GM13977 (cell line): ENCODE data around the gene CEMIP.
A peak's percentile ranks its signal among the peaks of the same experiment; 100 is the strongest.

Source experiments
- DNase-seq: peaks from one replicate; pipeline ENCODE4 v3.0.0; 2012; ENCODE audit warnings: low spot score
- CTCF ChIP-seq: IDR thresholded peaks from 2 replicates; pipeline ENCODE4 v1.5.1; 2012; ENCODE audit warnings: mild to moderate bottlenecking, control low read depth; ENCODE audit not compliant: insufficient read depth; ENCODE audit errors: extremely low read depth, missing control alignments
- in situ Hi-C: fragments of 300-500 bp; cut with MboI; formaldehyde crosslinking; loops from one replicate; pipeline ENCODE4 v1.12.0; 2022; ENCODE audit warnings: low sequenced_read_pairs, low pct_unique_long_range_greater_than_20kb, mixed read lengths, inconsistent platforms; ENCODE audit not compliant: unreplicated experiment

Gene CEMIP

GRCh38 chr15:80774486-80774885 is 4.7 kb upstream of the CEMIP start:
- in situ Hi-C loops, result no loop called here

GRCh38 chr15:80775338-80775737 is 3.8 kb upstream of the CEMIP start:
- DNase-seq, result no peak
- TF ChIP-seq CTCF, result no peak
- in situ Hi-C loops, result no loop called here

More at GRCh38 chr15:80774486-80774885, 4.7 kb upstream of the CEMIP start:
- TF ChIP-seq CTCF, result no peak
- no peak for DNase-seq

- peak; percentile 87 for TF ChIP-seq CTCF
- in situ Hi-C loops, result no loop called here
- DNase-seq, result peak; percentile 84
These were observed 2.6 kb upstream of the CEMIP start for GRCh38 chr15:80776420-80777045.

GRCh38 chr15:80777137-80777536 is 2.0 kb upstream of the CEMIP start:
- TF ChIP-seq CTCF, result no peak
- no peak for DNase-seq
- in situ Hi-C loops, result no loop called here

GRCh38 chr15:80777826-80778620 is 1.1 kb upstream of the CEMIP start:
- no peak for DNase-seq
- no peak for TF ChIP-seq CTCF
- in situ Hi-C loops, result no loop called here

GRCh38 chr15:80778621-80778963 is 578 bp upstream of the CEMIP start:
- TF ChIP-seq CTCF, result no peak
- DNase-seq, result no peak
- in situ Hi-C loops, result no loop called here
